ENCODE data around the gene CNKSR3. TPM values are rescaled to one million over a fixed set of nuclear protein-coding genes. Genes with fewer than 3 reads are reported as not detected.

The CNKSR3 gene
- total RNA-seq, 4 donors from 2014 or later = 11.7 to 22.7 (median 13.7) TPM

DNA sequence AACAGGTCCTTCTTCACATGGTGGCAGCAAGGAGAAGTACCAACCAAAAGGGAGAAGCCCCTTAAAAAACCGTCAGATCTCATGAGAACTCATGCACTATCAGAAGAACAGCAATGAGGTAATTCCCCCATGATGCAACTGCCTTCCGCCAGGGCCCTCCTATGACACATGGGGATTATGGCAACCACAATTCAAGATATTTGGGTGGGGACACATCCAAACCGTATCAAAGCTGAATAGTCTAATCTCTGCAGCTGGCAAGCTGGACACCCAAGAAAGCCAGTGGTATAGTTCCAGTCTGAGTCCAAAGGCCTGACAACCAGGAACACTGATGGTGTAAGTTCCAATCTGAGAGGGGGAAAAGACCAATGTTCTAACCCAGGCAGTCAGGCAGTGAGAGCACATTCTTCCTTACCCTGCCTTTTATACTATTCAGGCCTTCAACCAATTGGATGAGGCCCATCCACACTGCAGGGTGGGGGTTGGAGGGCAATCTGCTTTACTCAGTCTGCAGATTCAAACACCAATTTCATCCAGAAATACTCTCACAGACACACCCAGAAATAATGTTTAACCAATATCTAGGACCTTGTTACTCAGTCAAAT is 17.9 kb upstream of the CNKSR3 start:
- DNase-seq (ENCODE audit: low spot score in 2 of 2) = no peak
- H3K27me3 ChIP-seq = no peaks in the 10 kb centered on the region
- H3K4me3 ChIP-seq = no peak overlapping the region
- TF ChIP-seq EP300 (IDR thresholded peaks at IDR 0.05) (no peak), POLR2A (IDR thresholded peaks at IDR 0.05) (no peak), CTCF (IDR thresholded peaks at IDR 0.05) (no peak)
- no peaks in the 10 kb centered on the region for H3K4me1 ChIP-seq
- WGBS, 2 donors = 83 to 86% methylated on average over 3 of the region's 3 CpGs
- no peak overlapping the region for H3K27ac ChIP-seq
- no peaks in the 10 kb centered on the region for H3K36me3 ChIP-seq
- H3K9me3 ChIP-seq = no peaks in the 10 kb centered on the region

GRCh38 chr6:154526996-154527395 is 16.5 kb upstream of the CNKSR3 start:
- no peaks in the 10 kb centered on the region for H3K4me1 ChIP-seq
- no peaks in the 10 kb centered on the region for H3K27me3 ChIP-seq
- no peak overlapping the region for H3K4me3 ChIP-seq
- no peak for TF ChIP-seq POLR2A (IDR thresholded peaks at IDR 0.05)
- TF ChIP-seq CTCF (IDR thresholded peaks at IDR 0.05) = no peak
- no peak for TF ChIP-seq EP300 (IDR thresholded peaks at IDR 0.05)
- H3K36me3 ChIP-seq = no peaks in the 10 kb centered on the region
- WGBS, 2 donors = 79 to 86% methylated on average over 1 of the region's 1 CpG
- no peak overlapping the region for H3K27ac ChIP-seq
- no peak for DNase-seq (ENCODE audit: low spot score in 2 of 2)
- H3K9me3 ChIP-seq = no peaks in the 10 kb centered on the region

DNA sequence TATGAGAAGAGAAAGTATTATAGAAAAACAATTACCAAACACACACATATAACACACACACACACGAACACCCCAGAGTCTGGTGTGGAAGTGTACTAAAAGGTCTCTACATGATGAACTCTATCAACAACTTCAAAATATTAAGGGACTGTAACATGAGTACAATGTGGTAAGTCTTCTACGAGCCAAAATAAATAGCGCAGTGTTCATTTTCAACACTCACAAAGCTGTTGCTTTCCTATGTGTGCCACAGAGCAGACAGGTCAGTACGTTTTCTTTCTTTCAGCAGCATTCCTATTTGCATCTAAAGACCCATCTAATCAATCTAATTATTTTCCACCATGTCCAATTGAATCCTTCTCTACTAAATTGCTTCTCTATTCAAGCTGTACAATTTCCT is 12.1 kb upstream of the CNKSR3 start:
- Histone ChIP-seq H3K4me1 (no peaks in the 10 kb centered on the region), H3K9me3 (no peaks in the 10 kb centered on the region), H3K27ac (no peak overlapping the region), H3K36me3 (no peaks in the 10 kb centered on the region), H3K4me3 (no peak overlapping the region), H3K27me3 (no peaks in the 10 kb centered on the region)
- WGBS, 2 donors = 44 to 61% methylated on average over 4 of the region's 4 CpGs
- no peak for TF ChIP-seq POLR2A (IDR thresholded peaks at IDR 0.05)
- no peak for TF ChIP-seq CTCF (IDR thresholded peaks at IDR 0.05)
- TF ChIP-seq EP300 (IDR thresholded peaks at IDR 0.05) = no peak
- DNase-seq (ENCODE audit: low spot score in 2 of 2) = no peak

DNA sequence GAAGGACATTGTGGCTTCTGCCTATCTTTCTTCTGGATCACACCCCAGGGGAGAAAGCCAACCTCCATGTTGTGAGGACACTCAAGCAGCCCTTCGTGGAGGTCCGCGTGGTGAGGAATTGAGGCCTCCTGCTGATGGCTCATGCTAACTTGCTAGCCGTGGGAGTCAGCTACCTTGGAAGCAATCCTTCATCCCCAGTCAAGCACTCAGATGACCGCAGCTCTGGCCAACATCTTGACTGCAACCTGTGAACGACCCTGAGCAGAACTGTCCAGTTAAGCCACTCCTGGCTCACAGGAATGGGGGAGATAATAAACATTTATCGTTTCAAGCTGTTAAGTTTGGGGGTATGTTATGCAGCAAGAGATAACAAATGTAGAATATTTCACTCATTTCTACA is 10.9 kb upstream of the CNKSR3 start:
- no peaks in the 10 kb centered on the region for H3K9me3 ChIP-seq
- H3K4me3 ChIP-seq = no peak overlapping the region
- no peak for DNase-seq (ENCODE audit: low spot score in 2 of 2)
- WGBS, 2 donors = 93 to 96% methylated on average over 7 of the region's 7 CpGs
- TF ChIP-seq POLR2A (IDR thresholded peaks at IDR 0.05) = no peak
- TF ChIP-seq EP300 (IDR thresholded peaks at IDR 0.05) = no peak
- TF ChIP-seq CTCF (IDR thresholded peaks at IDR 0.05) = no peak
- H3K27me3 ChIP-seq = no peaks in the 10 kb centered on the region
- no peak overlapping the region for H3K27ac ChIP-seq
- H3K4me1 ChIP-seq = peaks cover 0 to 3% (median 0%) of the 10 kb centered on the region in 4 donors
- no peaks in the 10 kb centered on the region for H3K36me3 ChIP-seq

GRCh38 chr6:154520280-154520679 is 9.8 kb upstream of the CNKSR3 start:
- H3K27ac ChIP-seq = no peak overlapping the region
- TF ChIP-seq CTCF (IDR thresholded peaks at IDR 0.05) (no peak), POLR2A (IDR thresholded peaks at IDR 0.05) (no peak), EP300 (IDR thresholded peaks at IDR 0.05) (no peak)
- DNase-seq (ENCODE audit: low spot score in 2 of 2) = no peak
- H3K4me3 ChIP-seq = no peak overlapping the region
- peaks cover 0 to 12% (median 0%) of the 10 kb centered on the region in 4 donors for H3K4me1 ChIP-seq
- no peaks in the 10 kb centered on the region for H3K36me3 ChIP-seq
- no peaks in the 10 kb centered on the region for H3K9me3 ChIP-seq
- H3K27me3 ChIP-seq = no peaks in the 10 kb centered on the region
- 47 to 57% methylated on average over 5 of the region's 5 CpGs for WGBS, 2 donors
